RKO (cell line): ENCODE measurements around the gene CALCOCO2.
A peak's percentile ranks its signal among the peaks of the same experiment; 100 is the strongest.

Source experiments
- DNase-seq: peaks from one replicate; pipeline ENCODE4 v3.0.0-alpha.2; 2016; ENCODE audit warnings: low spot score

CALCOCO2 gene

GRCh38 chr17:48873209-48873608, 42.4 kb downstream of the CALCOCO2 start:
- DNase-seq, result no peak

- no peak for DNase-seq
These were observed 43.0 kb downstream of the CALCOCO2 start for GRCh38 chr17:48873696-48874443.

DNA sequence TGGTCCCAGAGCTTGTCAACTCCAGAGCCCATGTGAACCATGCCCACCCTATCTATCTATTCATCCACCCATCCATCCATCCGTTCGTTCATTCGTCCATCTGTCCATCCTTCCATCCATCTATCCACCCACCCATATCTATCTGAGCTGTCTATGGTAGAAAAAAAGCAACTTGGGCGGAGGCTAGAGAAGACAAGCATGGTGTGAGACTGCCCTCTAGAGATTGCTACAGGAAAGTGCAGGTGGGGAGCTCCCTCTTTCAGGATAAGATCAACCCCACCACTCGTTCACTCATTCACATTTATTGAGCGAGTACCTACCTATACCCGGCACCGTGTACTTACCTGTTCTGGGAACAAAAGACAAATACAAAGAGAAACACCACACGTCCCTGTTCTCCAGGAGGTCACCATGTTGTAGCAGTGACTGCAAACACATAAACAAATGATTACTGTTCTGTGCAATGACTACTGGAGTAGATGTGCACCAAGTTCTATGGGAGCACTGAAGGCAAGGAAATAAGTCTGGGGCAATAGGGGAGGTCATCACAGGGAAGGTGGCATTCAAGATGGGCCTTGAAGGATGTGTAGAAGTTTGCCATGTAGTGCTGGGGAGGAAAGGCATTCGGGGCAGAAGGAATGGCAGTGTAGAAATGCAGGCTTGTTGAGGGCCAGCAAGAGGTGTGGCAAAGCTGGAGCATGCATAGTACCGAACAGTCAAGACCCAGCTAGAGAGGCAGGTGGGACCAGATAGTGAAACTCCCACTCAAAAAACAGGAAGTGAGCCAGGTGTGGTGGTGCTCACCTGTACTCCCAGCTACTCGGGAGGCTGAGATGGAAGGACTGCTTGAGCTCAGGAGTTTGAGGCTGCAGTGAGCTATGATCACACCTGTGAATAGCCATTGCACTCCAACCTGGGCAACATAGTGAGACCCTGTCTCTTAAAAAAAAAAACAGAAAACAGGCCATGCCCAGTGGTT, 48.4 kb downstream of the CALCOCO2 start:
- DNase-seq, result peak; percentile 75

GRCh38 chr17:48882272-48882671, 51.4 kb downstream of the CALCOCO2 start:
- DNase-seq, result no peak

DNA sequence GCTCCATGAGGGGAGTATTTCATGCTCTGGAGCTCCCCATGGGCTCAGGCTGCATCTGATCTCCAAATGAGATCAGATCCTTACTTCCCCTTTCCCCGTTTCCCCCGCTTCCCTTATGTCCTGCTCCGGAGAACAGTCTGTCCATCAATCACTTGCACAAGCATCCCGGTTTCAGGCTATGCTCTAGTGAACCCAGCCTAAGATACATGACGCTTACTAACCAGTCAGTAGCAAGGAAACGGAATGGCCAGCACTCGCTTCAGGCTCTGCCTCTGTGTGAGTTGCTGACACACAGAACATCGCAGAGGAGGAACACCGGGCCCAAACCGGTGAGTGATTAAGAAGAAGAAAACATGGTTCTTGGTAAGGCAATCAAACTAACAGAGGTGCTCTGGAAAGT, 52.3 kb downstream of the CALCOCO2 start:
- no peak for DNase-seq

GRCh38 chr17:48890086-48890485, 59.3 kb downstream of the CALCOCO2 start:
- DNase-seq, result no peak

DNA sequence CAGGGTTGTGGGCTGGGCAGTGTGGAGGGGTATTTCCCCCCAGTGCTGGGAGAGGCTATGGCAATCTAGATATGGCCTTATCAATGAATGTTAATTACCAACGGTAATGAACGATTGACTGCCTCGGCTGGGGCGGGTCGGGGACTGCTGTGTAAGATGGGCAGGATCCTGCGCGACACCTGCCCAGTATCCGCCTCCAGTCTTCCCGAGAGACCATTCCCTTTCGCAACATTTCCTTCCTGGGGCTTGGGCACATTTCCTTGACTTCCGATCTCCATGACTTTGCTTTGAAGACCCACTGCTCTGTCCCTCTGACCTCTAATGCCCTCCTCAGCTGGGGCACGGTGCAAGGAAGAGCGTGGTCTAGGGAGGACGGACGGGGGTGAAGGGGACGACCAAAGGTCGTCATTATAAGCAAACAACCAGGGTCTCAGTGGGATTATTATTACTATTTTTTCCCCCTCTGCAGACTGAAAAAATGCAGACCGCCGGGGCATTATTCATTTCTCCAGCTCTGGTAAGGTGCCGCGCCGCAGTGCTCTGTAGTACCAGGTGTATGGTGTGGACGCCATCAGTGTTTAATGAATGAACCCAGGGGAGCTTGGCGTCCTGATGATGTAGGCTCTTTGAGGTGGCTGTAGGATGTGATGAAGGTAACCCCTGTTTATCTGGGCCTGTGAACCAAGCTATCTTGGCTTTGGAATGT, 62.3 kb downstream of the CALCOCO2 start:
- DNase-seq, result no peak

- no peak for DNase-seq
These were observed 63.0 kb downstream of the CALCOCO2 start for GRCh38 chr17:48893646-48894508.

DNA sequence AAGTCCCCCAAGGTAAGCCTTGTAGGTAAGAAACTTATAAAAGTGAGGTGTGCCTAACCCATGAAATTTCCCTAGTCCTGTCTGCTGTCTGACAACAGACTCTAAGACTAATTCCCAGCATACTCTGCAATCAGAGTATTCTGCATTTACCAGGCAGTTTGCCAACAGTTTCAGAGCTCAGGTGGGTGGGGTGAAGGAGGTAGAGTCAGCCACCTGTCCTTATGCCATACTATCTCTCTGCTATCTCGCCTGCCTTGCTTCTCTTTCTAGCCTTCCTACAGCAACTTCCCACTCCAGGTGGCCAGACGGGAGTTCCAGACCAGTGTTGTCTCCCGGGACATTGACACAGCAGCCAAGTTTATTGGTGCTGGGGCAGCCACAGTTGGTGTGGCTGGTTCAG, 64.1 kb downstream of the CALCOCO2 start:
- DNase-seq, result no peak

GRCh38 chr17:48901241-48901640, 70.4 kb downstream of the CALCOCO2 start:
- no peak for DNase-seq

DNA sequence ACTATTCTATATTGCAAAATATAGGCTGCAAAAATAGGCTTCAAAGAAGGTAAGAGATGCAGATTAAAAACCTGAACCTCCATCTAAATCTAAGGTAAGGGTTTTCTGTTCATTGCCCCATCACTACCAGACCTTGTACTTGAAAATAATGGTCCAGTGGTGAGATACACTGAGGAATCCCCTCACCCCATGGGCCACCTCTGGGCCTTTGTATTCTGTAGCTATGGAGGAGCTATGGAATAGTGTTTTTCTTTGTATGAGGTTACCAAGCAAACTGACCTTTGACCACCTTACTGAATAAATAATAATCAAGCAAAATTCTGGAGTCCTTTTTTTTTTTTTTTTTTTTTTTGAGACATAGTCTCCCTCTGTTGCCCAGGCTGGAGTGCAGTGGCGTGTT, 72.6 kb downstream of the CALCOCO2 start:
- no peak for DNase-seq

- DNase-seq, result no peak
These were observed 73.6 kb downstream of the CALCOCO2 start for GRCh38 chr17:48904428-48904827.

DNA sequence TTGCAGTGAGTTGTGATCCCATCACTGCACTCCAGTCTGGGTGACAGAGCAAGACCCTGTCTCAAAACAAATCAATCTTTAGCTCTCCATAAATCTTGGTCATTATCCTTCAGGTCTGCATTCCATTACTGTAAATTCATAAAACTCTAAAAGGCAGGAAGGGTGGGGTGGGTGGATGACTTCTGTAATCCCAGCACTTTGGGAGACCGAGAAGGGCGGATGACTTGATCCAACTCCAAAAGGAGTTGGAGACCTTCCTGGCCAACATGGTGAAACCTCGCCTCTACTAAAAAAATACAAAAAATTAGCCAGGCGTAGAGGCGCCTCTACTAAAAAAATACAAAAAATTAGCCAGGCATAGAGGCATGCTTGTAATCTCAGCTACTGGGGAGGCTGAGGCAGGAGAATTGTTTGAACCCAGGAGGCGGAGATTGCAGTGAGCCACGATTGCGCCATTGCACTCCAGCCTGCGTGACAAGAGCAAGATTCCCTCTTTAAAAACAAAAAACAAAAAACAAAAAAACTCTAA, 75.2 kb downstream of the CALCOCO2 start:
- DNase-seq, result no peak

DNA sequence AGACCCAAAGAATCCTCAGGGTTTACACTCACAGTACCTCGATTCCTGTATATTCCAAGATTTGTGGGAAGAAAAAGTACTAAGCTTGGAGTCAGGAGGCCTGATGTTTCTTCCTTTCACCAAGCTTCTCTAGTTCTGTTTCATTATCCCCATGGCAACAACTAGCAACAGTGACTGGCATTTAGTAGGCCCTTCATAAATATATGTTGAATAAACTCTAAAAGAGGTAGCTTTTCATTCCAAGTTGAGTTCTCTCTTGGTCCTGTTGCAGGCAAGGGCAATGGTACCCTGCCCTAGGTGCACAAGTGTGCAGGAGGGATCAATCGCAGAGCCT, 76.8 kb downstream of the CALCOCO2 start:
- peak; percentile 72 for DNase-seq

- peak; percentile 94 for DNase-seq
These were observed 77.4 kb downstream of the CALCOCO2 start, which contains the start of gene UBE2Z for GRCh38 chr17:48908047-48908843. UBE2Z (plus strand) TSS chr17:48908407; CDS start chr17:48908504, 97 bp downstream.

- peak; percentile 81 for DNase-seq
These were observed 78.1 kb downstream of the CALCOCO2 start for GRCh38 chr17:48908853-48909394.

- DNase-seq, result no peak
These were observed 78.9 kb downstream of the CALCOCO2 start for GRCh38 chr17:48909783-48910182.

DNA sequence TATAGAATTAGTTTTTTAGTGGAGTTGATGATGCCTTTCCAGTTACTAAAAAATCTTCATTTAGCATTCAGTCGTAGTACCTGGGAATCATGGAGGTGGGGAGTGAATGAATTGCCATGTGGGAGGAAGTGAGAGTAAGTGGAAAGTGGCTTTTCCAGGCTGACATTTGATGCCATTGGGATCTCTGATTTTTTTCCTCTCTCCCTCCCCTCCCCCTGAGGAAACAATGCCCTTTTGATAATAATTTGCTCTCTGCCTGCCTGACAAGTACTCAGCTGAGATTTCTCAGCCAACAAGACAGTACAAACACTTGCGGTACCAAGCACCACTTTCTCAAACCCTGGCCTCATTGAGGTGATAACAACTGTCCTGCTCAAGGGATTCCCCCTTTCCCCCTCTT, 79.5 kb downstream of the CALCOCO2 start:
- no peak for DNase-seq

GRCh38 chr17:48912476-48912875, 81.6 kb downstream of the CALCOCO2 start:
- no peak for DNase-seq
